Measurements from ENCODE around the gene FARS2.

DNA sequence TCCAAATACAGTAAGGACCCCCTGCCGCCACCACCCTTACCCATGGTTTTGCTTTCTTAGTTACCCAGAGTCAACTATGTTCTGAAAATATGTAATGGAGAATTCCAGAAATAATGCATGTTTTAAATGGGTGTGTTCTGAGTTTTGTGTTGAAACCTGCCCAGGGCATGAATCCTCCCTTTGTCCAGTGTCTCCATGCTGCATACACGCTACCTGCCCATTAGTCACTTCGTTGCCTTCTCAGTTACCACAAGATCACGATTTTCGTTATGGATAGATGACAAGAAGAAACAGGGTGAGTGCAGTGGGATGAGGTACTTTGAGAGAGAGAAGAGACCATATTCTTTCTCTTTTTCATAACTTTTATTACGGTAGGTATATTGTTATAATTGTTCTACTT, 10.6 kb downstream of the FARS2 start:
- no peak for TF ChIP-seq POLR2A (IDR thresholded peaks at IDR 0.05)
- TF ChIP-seq, protein P1, sequence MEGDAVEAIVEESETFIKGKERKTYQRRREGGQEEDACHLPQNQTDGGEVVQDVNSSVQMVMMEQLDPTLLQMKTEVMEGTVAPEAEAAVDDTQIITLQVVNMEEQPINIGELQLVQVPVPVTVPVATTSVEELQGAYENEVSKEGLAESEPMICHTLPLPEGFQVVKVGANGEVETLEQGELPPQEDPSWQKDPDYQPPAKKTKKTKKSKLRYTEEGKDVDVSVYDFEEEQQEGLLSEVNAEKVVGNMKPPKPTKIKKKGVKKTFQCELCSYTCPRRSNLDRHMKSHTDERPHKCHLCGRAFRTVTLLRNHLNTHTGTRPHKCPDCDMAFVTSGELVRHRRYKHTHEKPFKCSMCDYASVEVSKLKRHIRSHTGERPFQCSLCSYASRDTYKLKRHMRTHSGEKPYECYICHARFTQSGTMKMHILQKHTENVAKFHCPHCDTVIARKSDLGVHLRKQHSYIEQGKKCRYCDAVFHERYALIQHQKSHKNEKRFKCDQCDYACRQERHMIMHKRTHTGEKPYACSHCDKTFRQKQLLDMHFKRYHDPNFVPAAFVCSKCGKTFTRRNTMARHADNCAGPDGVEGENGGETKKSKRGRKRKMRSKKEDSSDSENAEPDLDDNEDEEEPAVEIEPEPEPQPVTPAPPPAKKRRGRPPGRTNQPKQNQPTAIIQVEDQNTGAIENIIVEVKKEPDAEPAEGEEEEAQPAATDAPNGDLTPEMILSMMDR (IDR thresholded peaks at IDR 0.05) = no peak
- no peak for TF ChIP-seq POLR2AphosphoS5 (IDR thresholded peaks at IDR 0.05)
